ENCODE results near the gene ALDH3B1.

GRCh38 chr11:68047437-68048290 is 37.5 kb downstream of the ALDH3B1 start:
- no peak for TF ChIP-seq CTCF (IDR thresholded peaks at IDR 0.05)
- no peak for TF ChIP-seq POLR2A (IDR thresholded peaks at IDR 0.05)
